Brain microvascular endothelial cell (primary cell): ENCODE results near the gene CSRNP3.

Experiments used
- DNase-seq: peaks from one replicate; pipeline ENCODE4 v3.0.0-alpha.2; 2020
- H3K27ac ChIP-seq: fragments of 250-450 bp; sonication (Bioruptor Pico); 2 replicates; pipeline ENCODE4 v1.5.1; 2020; ENCODE audit warnings: mild to moderate bottlenecking, moderate library complexity
- H3K27me3 ChIP-seq: fragments of 250-450 bp; sonication (Bioruptor Pico); replicated peaks from 2 replicates; pipeline ENCODE4 v1.5.1; 2020; ENCODE audit warnings: mild to moderate bottlenecking
- H3K36me3 ChIP-seq: fragments of 250-450 bp; sonication (Bioruptor Pico); replicated peaks from 2 replicates; pipeline ENCODE4 v1.5.1; 2020; ENCODE audit warnings: mild to moderate bottlenecking
- H3K4me3 ChIP-seq: 2 replicates; pipeline ENCODE4 v1.5.1; 2011; ENCODE audit warnings: low read depth, mild to moderate bottlenecking, control low read depth, low read length, moderate library complexity
- CTCF ChIP-seq: IDR thresholded peaks from 2 replicates; pipeline ENCODE4 v1.5.1; 2011; ENCODE audit warnings: low read depth, mild to moderate bottlenecking, moderate library complexity, low read length, control low read depth, inconsistent platforms; ENCODE audit errors: missing control alignments
- in situ Hi-C: cut with HindIII; loops from 2 replicates; pipeline ENCODE4 v1.10.0; 2017; ENCODE audit warnings: low sequenced_read_pairs, low pct_ligation_motif_present

Gene CSRNP3

DNA sequence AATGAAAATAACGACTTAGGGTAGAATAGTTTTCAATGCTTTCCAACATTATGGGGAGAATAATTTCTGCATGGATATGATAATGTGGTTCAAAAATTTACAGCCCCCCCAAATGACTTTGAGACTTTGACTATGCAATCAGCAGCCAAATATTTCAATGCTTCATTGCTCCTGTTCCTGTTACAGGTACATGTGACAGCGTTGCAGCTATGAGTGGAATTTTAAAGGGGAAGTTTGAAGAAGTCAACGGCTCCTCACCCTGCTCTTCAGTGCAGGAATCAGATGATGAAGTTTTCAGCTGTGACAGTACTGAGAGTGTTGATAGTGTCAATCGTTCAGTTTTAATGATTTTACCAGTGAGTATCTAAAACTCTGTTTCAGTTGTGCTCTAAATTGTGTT, 25.1 kb downstream of the CSRNP3 start:
- no peak for DNase-seq
- in situ Hi-C loops, result no loop called here
- no peak for TF ChIP-seq CTCF
- no peak overlapping the region for H3K27ac ChIP-seq
- H3K27me3 ChIP-seq, result no peaks in the 10 kb centered on the region
- no peaks in the 10 kb centered on the region for H3K36me3 ChIP-seq
- no peak overlapping the region for H3K4me3 ChIP-seq

GRCh38 chr2:165497659-165498317, 28.3 kb downstream of the CSRNP3 start:
- Histone ChIP-seq H3K4me3 (no peak overlapping the region), H3K27me3 (no peaks in the 10 kb centered on the region), H3K36me3 (no peaks in the 10 kb centered on the region), H3K27ac (no peak overlapping the region)
- in situ Hi-C loops, result no loop called here
- no peak for DNase-seq
- no peak for TF ChIP-seq CTCF

DNA sequence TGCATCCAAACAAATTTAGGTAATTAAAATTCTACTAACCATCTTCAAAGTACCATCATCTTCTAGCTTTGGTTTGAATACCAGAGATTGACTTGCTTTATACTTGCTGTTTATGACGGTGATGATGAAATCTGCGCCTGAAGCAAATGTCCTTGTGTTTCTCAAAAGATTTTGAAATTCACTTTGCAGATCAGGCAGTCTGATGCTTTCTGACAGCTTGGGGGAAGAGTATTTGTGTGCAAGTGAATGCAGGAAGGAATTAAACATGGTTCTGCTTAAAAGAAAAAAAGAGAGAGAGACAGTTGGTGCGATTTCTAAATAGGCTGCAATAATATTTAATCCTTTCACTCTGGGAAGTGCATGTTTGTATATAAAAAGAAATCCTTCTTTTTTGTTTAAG, 29.6 kb downstream of the CSRNP3 start:
- no peaks in the 10 kb centered on the region for H3K27me3 ChIP-seq
- no peak overlapping the region for H3K27ac ChIP-seq
- no peaks in the 10 kb centered on the region for H3K36me3 ChIP-seq
- in situ Hi-C loops, result no loop called here
- no peak overlapping the region for H3K4me3 ChIP-seq
- no peak for DNase-seq
- no peak for TF ChIP-seq CTCF

DNA sequence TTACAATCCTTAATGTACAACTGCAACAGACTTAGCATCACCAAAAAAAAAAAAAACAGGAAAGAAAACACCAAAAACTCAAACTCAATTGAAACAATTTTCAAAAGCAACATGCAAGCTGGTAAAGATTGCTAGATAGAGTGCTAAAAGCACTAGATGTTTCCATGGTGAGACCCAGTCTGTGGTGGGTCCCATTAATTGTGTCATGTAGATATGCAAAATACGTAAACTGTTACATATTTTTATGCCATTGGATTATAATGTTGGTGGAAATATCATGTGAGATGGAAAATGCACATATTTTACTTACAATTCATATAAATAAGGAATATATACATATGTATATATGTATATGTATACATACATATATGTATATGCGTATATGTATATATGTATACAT, 30.5 kb downstream of the CSRNP3 start:
- Histone ChIP-seq H3K27me3 (no peaks in the 10 kb centered on the region), H3K36me3 (no peaks in the 10 kb centered on the region), H3K27ac (no peak overlapping the region), H3K4me3 (no peak overlapping the region)
- in situ Hi-C loops, result no loop called here
- DNase-seq, result no peak
- no peak for TF ChIP-seq CTCF

- no peaks in the 10 kb centered on the region for H3K27me3 ChIP-seq
- no peak overlapping the region for H3K4me3 ChIP-seq
- no peak for TF ChIP-seq CTCF
- no peak overlapping the region for H3K27ac ChIP-seq
- in situ Hi-C loops, result no loop called here
- no peak for DNase-seq
- no peaks in the 10 kb centered on the region for H3K36me3 ChIP-seq
Observed at GRCh38 chr2:165500816-165501215, 31.3 kb downstream of the CSRNP3 start.

- in situ Hi-C loops, result no loop called here
- H3K36me3 ChIP-seq, result no peaks in the 10 kb centered on the region
- H3K27ac ChIP-seq, result no peak overlapping the region
- no peak for DNase-seq
- TF ChIP-seq CTCF, result no peak
- no peaks in the 10 kb centered on the region for H3K27me3 ChIP-seq
- H3K4me3 ChIP-seq, result no peak overlapping the region
Observed at GRCh38 chr2:165505514-165505913, 36.0 kb downstream of the CSRNP3 start.
